CD14-positive monocyte (primary cell): ENCODE data around the gene AGFG1. TPM values are rescaled to one million over a fixed set of nuclear protein-coding genes. Genes with fewer than 3 reads are reported as not detected.
A peak's percentile ranks its signal among the peaks of the same experiment; 100 is the strongest.

Experiments
- DNase-seq, 3 donors: peaks; one replicate each; pipeline ENCODE4 v3.0.0-alpha.2; 2011 to 2022
- H2AFZ ChIP-seq: 2 replicates; pipeline ENCODE4 v1.6.0; 2012; ENCODE audit warnings: mild to moderate bottlenecking, low read depth, low read length, inconsistent platforms; ENCODE audit not compliant: insufficient read depth, poor library complexity, severe bottlenecking
- H3K27ac ChIP-seq, 2 donors: 1 replicate in 1 of 2; 2 replicates in 1 of 2; pipeline ENCODE4 v1.5.1; 2012 to 2013; ENCODE audit warnings: low read length in 2 of 2, control low read depth in 1 of 2, inconsistent platforms in 1 of 2, low read depth in 1 of 2, mild to moderate bottlenecking in 1 of 2
- H3K27me3 ChIP-seq, 2 donors: one replicate each; pipeline versions ENCODE4 v1.6.0 to v1.6.1; 2011 to 2013; ENCODE audit warnings: low read length in 2 of 2; ENCODE audit not compliant: control insufficient read depth in 2 of 2, insufficient read depth in 2 of 2
- H3K36me3 ChIP-seq, 2 donors: replicated peaks in 1 of 2; 1 replicate in 1 of 2; 2 replicates in 1 of 2; pipeline versions ENCODE4 v1.5.1 to v1.6.1; 2012 to 2013; ENCODE audit warnings: low read length in 2 of 2, control low read depth in 1 of 2, inconsistent platforms in 1 of 2, mild to moderate bottlenecking in 1 of 2; ENCODE audit not compliant: insufficient read depth in 2 of 2, control insufficient read depth in 1 of 2
- H3K4me1 ChIP-seq, 2 donors: 1 replicate in 1 of 2; 2 replicates in 1 of 2; pipeline versions ENCODE4 v1.5.1 to v1.6.1; 2012 to 2013; ENCODE audit warnings: low read length in 2 of 2, control low read depth in 1 of 2, inconsistent platforms in 1 of 2, mild to moderate bottlenecking in 1 of 2, moderate library complexity in 1 of 2; ENCODE audit not compliant: insufficient read depth in 2 of 2, control insufficient read depth in 1 of 2
- H3K4me2 ChIP-seq: replicated peaks from 2 replicates; pipeline ENCODE3; 2012; ENCODE audit warnings: low read length, moderate library complexity, mild to moderate bottlenecking; ENCODE audit not compliant: poor library complexity, severe bottlenecking; ENCODE audit errors: extremely low read depth
- H3K4me3 ChIP-seq, 3 experiments: fragments of 200-600 bp in 1 of 3; sonication (generic) in 1 of 3; replicated peaks in 1 of 3; 1 replicate in 2 of 3; 2 replicates in 1 of 3; pipeline ENCODE4 v1.5.1; 2011 to 2013; ENCODE audit warnings: low read length in 3 of 3, mild to moderate bottlenecking in 3 of 3, control low read depth in 2 of 3, low read depth in 2 of 3, inconsistent platforms in 1 of 3, moderate library complexity in 1 of 3
- H3K79me2 ChIP-seq: 2 replicates; pipeline ENCODE4 v1.6.0; 2012; ENCODE audit warnings: mild to moderate bottlenecking, control low read depth, inconsistent platforms, low read length, moderate library complexity; ENCODE audit not compliant: insufficient read depth
- H3K9ac ChIP-seq: 2 replicates; pipeline ENCODE4 v1.6.0; 2017; ENCODE audit warnings: low read length, mild to moderate bottlenecking; ENCODE audit not compliant: insufficient read depth, poor library complexity, severe bottlenecking
- H3K9me3 ChIP-seq, 2 donors: replicated peaks in 1 of 2; 1 replicate in 1 of 2; 2 replicates in 1 of 2; pipeline versions ENCODE4 v1.5.1 to v1.6.1; 2012 to 2013; ENCODE audit warnings: low read length in 2 of 2, control low read depth in 1 of 2; ENCODE audit not compliant: control insufficient read depth in 1 of 2, insufficient read depth in 1 of 2
- H4K20me1 ChIP-seq: 2 replicates; pipeline ENCODE4 v1.6.0; 2012; ENCODE audit warnings: mild to moderate bottlenecking, low read length, control low read depth, moderate library complexity; ENCODE audit not compliant: insufficient read depth
- H3K27ac Mint-ChIP-seq, 7 donors: one replicate each; pipeline ENCODE4 v1.8.0; 2020; ENCODE audit warnings: mild to moderate bottlenecking in 7 of 7, mixed read lengths in 7 of 7, moderate library complexity in 6 of 7, inconsistent platforms in 2 of 7
- H3K27me3 Mint-ChIP-seq, 3 donors: one replicate each; pipeline ENCODE4 v1.8.0; 2021 to 2022; ENCODE audit warnings: low read depth in 3 of 3, mild to moderate bottlenecking in 3 of 3, mixed read lengths in 3 of 3, moderate library complexity in 3 of 3, inconsistent platforms in 1 of 3
- H3K36me3 Mint-ChIP-seq, 2 donors: one replicate each; pipeline ENCODE4 v1.8.0; 2020; ENCODE audit warnings: mixed read lengths in 2 of 2, inconsistent platforms in 1 of 2, mild to moderate bottlenecking in 1 of 2
- H3K4me1 Mint-ChIP-seq: one replicate; pipeline ENCODE4 v1.8.0; 2020; ENCODE audit warnings: mild to moderate bottlenecking, mixed read lengths
- H3K4me3 Mint-ChIP-seq, 2 donors: one replicate each; pipeline ENCODE4 v1.8.0; 2020; ENCODE audit warnings: mild to moderate bottlenecking in 2 of 2, mixed read lengths in 2 of 2, moderate library complexity in 1 of 2
- H3K9me3 Mint-ChIP-seq, 7 donors: one replicate each; pipeline ENCODE4 v1.8.0; 2020 to 2022; ENCODE audit warnings: mixed read lengths in 7 of 7, mild to moderate bottlenecking in 6 of 7, moderate library complexity in 6 of 7, inconsistent platforms in 2 of 7
- WGBS: methylation state at CpG from one replicate; pipeline ENCODE4 v1.1.5; 2013; ENCODE audit warnings: missing lambda C conversion rate; ENCODE audit not compliant: insufficient coverage; 5-methylcytosine and 5-hydroxymethylcytosine counted together
- intact Hi-C, 2 donors: fragments of 100-400 bp; cut with micrococcal nuclease; formaldehyde crosslinking; loops; one replicate each; pipeline versions ENCODE4 v1.15.0 to v1.15.1; 2023
- polyA plus RNA-seq, 3 donors: library from polyadenylated mRNA; depleted of rRNA in 1 of 3; unstranded in 2 of 3; stranded (reverse) in 1 of 3; fragments of 300-500 nt in 2 of 3; fragments of >200 nt in 1 of 3; fragmentation: Illumina TruSeq in 2 of 3; gene quantifications; 1 replicate in 2 of 3; 2 replicates in 1 of 3; pipeline ENCODE4 v1.2.3, GENCODE V29; 2012 to 2021
- TF ChIP-seq, protein P1 (sequence below): fragments of 200-600 bp; IDR thresholded peaks from one replicate; pipeline ENCODE4 v1.8.0; 2022; ENCODE audit warnings: antibody characterized with exemption, mild to moderate bottlenecking

The AGFG1 gene
- polyA plus RNA-seq, 3 donors: 17.3 to 76.1 (median 56.9) TPM

DNA sequence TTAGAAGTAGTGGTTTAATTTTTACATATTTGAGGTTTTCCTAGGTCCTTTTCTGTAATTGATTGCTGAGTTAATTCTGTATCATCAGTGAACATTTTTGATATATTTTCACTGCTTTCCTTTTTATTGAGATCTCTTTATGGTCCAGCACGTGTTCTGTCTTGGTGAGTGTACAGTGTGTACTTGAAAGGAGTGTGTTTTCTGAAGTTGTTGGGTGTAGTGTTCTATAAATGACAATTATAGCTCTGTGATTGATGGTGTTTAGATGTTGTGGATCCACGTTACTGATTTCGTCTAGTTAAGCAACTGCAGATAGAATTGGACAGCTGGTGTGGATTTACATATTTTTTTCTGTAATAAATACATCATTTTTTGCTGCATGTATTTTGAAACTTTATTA lies 32.7 kb downstream of the AGFG1 start:
- Mint-ChIP-seq H3K4me3 (no peak overlapping the region), H3K4me1 (peaks cover 51% of the 10 kb centered on the region), H3K36me3 (peaks cover 16 to 40% of the 10 kb centered on the region in 2 donors), H3K27ac (peak overlapping the region in 1 of 7 donors; percentile 68), H3K27me3 (peaks cover 0 to 2% (median 0%) of the 10 kb centered on the region in 3 donors), H3K9me3 (no peaks in the 10 kb centered on the region)
- Histone ChIP-seq H3K9me3 (no peaks in the 10 kb centered on the region), H3K36me3 (peaks cover 6 to 31% of the 10 kb centered on the region in 2 donors), H2AFZ (no peak overlapping the region), H4K20me1 (peaks cover 98% of the 10 kb centered on the region), H3K27ac (no peak overlapping the region), H3K79me2 (peaks cover 98% of the 10 kb centered on the region), H3K4me1 (peaks cover 8 to 17% of the 10 kb centered on the region in 2 donors), H3K27me3 (no peaks in the 10 kb centered on the region), H3K4me2 (no peak overlapping the region), H3K9ac (no peak overlapping the region), H3K4me3 (no peak overlapping the region)
- WGBS: no CpG with 5 or more reads among the region's 3 CpGs
- intact Hi-C loops: no loop called here
- no peak for DNase-seq
- TF ChIP-seq, protein P1, sequence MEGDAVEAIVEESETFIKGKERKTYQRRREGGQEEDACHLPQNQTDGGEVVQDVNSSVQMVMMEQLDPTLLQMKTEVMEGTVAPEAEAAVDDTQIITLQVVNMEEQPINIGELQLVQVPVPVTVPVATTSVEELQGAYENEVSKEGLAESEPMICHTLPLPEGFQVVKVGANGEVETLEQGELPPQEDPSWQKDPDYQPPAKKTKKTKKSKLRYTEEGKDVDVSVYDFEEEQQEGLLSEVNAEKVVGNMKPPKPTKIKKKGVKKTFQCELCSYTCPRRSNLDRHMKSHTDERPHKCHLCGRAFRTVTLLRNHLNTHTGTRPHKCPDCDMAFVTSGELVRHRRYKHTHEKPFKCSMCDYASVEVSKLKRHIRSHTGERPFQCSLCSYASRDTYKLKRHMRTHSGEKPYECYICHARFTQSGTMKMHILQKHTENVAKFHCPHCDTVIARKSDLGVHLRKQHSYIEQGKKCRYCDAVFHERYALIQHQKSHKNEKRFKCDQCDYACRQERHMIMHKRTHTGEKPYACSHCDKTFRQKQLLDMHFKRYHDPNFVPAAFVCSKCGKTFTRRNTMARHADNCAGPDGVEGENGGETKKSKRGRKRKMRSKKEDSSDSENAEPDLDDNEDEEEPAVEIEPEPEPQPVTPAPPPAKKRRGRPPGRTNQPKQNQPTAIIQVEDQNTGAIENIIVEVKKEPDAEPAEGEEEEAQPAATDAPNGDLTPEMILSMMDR: no peak

DNA sequence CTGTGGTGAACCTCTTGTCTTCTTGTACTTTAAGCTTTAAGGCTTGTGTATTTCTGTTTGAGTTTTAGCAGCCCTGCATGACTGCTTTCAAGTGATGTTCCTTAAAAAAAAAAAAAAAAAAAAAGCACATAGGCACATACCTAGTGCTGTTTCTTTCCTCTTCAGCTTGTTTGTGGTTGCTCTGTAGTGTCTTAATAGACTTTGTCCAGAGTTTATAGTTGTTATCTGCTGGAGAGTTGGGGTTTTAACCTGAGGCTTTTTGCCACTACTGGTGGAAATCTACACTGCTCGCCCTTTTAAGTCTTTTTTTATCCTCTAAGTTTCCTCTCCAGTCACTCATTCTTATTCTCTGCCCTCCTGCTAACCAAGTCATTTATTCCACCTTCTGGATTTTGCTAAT lies 34.5 kb downstream of the AGFG1 start:
- Mint-ChIP-seq H3K27ac (peak overlapping the region in 3 of 7 donors; percentile 10 to 57 (median 46)), H3K27me3 (peaks cover 0 to 2% (median 0%) of the 10 kb centered on the region in 3 donors), H3K36me3 (peaks cover 15 to 31% of the 10 kb centered on the region in 2 donors), H3K9me3 (no peaks in the 10 kb centered on the region), H3K4me3 (no peak overlapping the region), H3K4me1 (peaks cover 67% of the 10 kb centered on the region)
- TF ChIP-seq, protein P1: no peak
- Histone ChIP-seq H3K9me3 (no peaks in the 10 kb centered on the region), H3K27ac (peak overlapping the region in 1 of 2 donors; percentile 29), H4K20me1 (peaks cover 100% of the 10 kb centered on the region), H3K9ac (no peak overlapping the region), H3K4me3 (no peak overlapping the region), H3K27me3 (no peaks in the 10 kb centered on the region), H3K4me2 (no peak overlapping the region), H3K36me3 (peaks cover 0 to 17% of the 10 kb centered on the region in 2 donors), H2AFZ (no peak overlapping the region), H3K4me1 (peaks cover 17 to 28% of the 10 kb centered on the region in 2 donors), H3K79me2 (peaks cover 100% of the 10 kb centered on the region)
- WGBS: no CpG with 5 or more reads among the region's 1 CpG
- intact Hi-C loops: no loop called here
- no peak for DNase-seq
